IMR-90 (cell line): ENCODE measurements around the gene OR2F1. TPM values are rescaled to one million over a fixed set of nuclear protein-coding genes. Genes with fewer than 3 reads are reported as not detected.

Experiments
- ATAC-seq: fragments of 200-7000 bp; cut with Tn5 transposase; 2 replicates; pipeline ENCODE4 v1.9.1; 2020; ENCODE audit warnings: low read depth, mild to moderate bottlenecking, moderate library complexity
- BruUV-seq: library from RNA; stranded (reverse); fragments of 400-500 nt; replicated peaks from 2 replicates; lab custom pipeline; 2021; lab: Mats Ljungman, UMichigan
- CTCF ChIA-PET: fragments of 300-600 bp; formaldehyde crosslinking; extraction: SDS; loops from one replicate; lab custom pipeline; 2021; ENCODE audit warnings: antibody characterized with exemption; lab: Yijun Ruan, JAX
- POLR2A ChIA-PET: fragments of 300-600 bp; sonication (Branson Sonifier 250); formaldehyde crosslinking; loops from one replicate; lab custom pipeline; 2022; ENCODE audit warnings: antibody characterized with exemption; ENCODE audit not compliant: unreplicated experiment; lab: Charles Lee
- DNase-seq: peaks from one replicate; pipeline ENCODE4 v3.0.0; 2013
- H2AFZ ChIP-seq: replicated peaks from 2 replicates; pipeline ENCODE3; 2013; ENCODE audit warnings: low read length, mild to moderate bottlenecking; ENCODE audit not compliant: poor library complexity
- H2AK5ac ChIP-seq: 2 replicates; pipeline ENCODE4 v1.6.1; 2013; ENCODE audit warnings: low read depth, low read length, inconsistent platforms
- H2AK9ac ChIP-seq: replicated peaks from 2 replicates; pipeline ENCODE3; 2013; ENCODE audit warnings: mild to moderate bottlenecking, low read depth, low read length, moderate library complexity; ENCODE audit not compliant: poor library complexity
- H2BK120ac ChIP-seq: 2 replicates; pipeline ENCODE4 v1.6.1; 2013; ENCODE audit warnings: low read depth, low read length, inconsistent platforms
- H2BK15ac ChIP-seq: 3 replicates; pipeline ENCODE4 v1.6.1; 2013; ENCODE audit warnings: low read depth, low read length, inconsistent platforms
- H2BK20ac ChIP-seq: 2 replicates; pipeline ENCODE4 v1.6.1; 2013; ENCODE audit warnings: low read depth, mild to moderate bottlenecking, inconsistent platforms, low read length, moderate library complexity
- H2BK5ac ChIP-seq: 2 replicates; pipeline ENCODE4 v1.6.1; 2013; ENCODE audit warnings: mild to moderate bottlenecking, low read depth, low read length, inconsistent platforms; ENCODE audit not compliant: poor library complexity, severe bottlenecking
- H3K14ac ChIP-seq: replicated peaks from 2 replicates; pipeline ENCODE4 v1.6.1; 2013; ENCODE audit warnings: low read depth, low read length, inconsistent platforms
- H3K18ac ChIP-seq: 2 replicates; pipeline ENCODE4 v1.6.1; 2013; ENCODE audit warnings: low read depth, low read length, control low read depth
- H3K23ac ChIP-seq: 2 replicates; pipeline ENCODE4 v1.6.1; 2013; ENCODE audit warnings: low read depth, low read length, inconsistent platforms
- H3K27ac ChIP-seq: 2 replicates; pipeline ENCODE4 v1.5.1; 2013; ENCODE audit warnings: mild to moderate bottlenecking, control low read depth, low read length; ENCODE audit not compliant: insufficient read depth
- H3K27me3 ChIP-seq: 2 replicates; pipeline ENCODE4 v1.6.1; 2013; ENCODE audit warnings: low read length; ENCODE audit not compliant: control insufficient read depth, insufficient read depth
- H3K36me3 ChIP-seq: 2 replicates; pipeline ENCODE4 v1.6.1; 2013; ENCODE audit warnings: low read length, mixed read lengths; ENCODE audit not compliant: control insufficient read depth, insufficient read depth
- H3K4ac ChIP-seq: 2 replicates; pipeline ENCODE4 v1.6.1; 2013; ENCODE audit warnings: low read depth, low read length, inconsistent platforms
- H3K4me1 ChIP-seq: 2 replicates; pipeline ENCODE4 v1.6.1; 2013; ENCODE audit warnings: low read length, mixed read lengths; ENCODE audit not compliant: control insufficient read depth, insufficient read depth
- H3K4me2 ChIP-seq: 2 replicates; pipeline ENCODE4 v1.6.1; 2013; ENCODE audit warnings: low read depth, mild to moderate bottlenecking, control low read depth, low read length, moderate library complexity
- H3K4me3 ChIP-seq: 2 replicates; pipeline ENCODE4 v1.5.1; 2013; ENCODE audit warnings: low read depth, mild to moderate bottlenecking, control low read depth, low read length, moderate library complexity; ENCODE audit not compliant: insufficient read depth
- H3K56ac ChIP-seq: 2 replicates; pipeline ENCODE4 v1.6.1; 2013; ENCODE audit warnings: low read length, inconsistent platforms; ENCODE audit not compliant: insufficient read depth; ENCODE audit errors: extremely low read depth
- H3K79me1 ChIP-seq, 2 experiments: 2 replicates each; pipeline ENCODE4 v1.6.1; 2013; ENCODE audit warnings: low read length in 2 of 2, inconsistent platforms in 1 of 2, low read depth in 1 of 2
- H3K9ac ChIP-seq: 2 replicates; pipeline ENCODE4 v1.6.1; 2013; ENCODE audit warnings: low read depth, low read length, control low read depth
- H3K9me1 ChIP-seq: 2 replicates; pipeline ENCODE4 v1.6.1; 2013; ENCODE audit warnings: low read length, inconsistent platforms; ENCODE audit not compliant: insufficient read depth
- H3K9me3 ChIP-seq: 2 replicates; pipeline ENCODE4 v1.6.1; 2013; ENCODE audit warnings: low read length; ENCODE audit not compliant: control insufficient read depth, insufficient read depth
- H4K20me1 ChIP-seq: 2 replicates; pipeline ENCODE4 v1.6.1; 2013; ENCODE audit warnings: low read length, inconsistent platforms; ENCODE audit not compliant: insufficient read depth
- H4K5ac ChIP-seq: 2 replicates; pipeline ENCODE4 v1.6.1; 2013; ENCODE audit warnings: mild to moderate bottlenecking, low read depth, low read length, control low read depth
- H4K8ac ChIP-seq, 2 experiments: 2 replicates each; pipeline ENCODE4 v1.6.1; 2013; ENCODE audit warnings: low read depth in 2 of 2, low read length in 2 of 2, control low read depth in 1 of 2, inconsistent platforms in 1 of 2
- H4K91ac ChIP-seq: 2 replicates; pipeline ENCODE4 v1.6.1; 2013; ENCODE audit warnings: low read depth, low read length, inconsistent platforms; ENCODE audit not compliant: insufficient read depth
- BHLHE40 ChIP-seq: fragments of 150-350 bp; IDR thresholded peaks from 2 replicates; pipeline ENCODE4 v1.6.1; 2016; ENCODE audit warnings: mild to moderate bottlenecking, low read depth, low read length
- CEBPB ChIP-seq: IDR thresholded peaks from 2 replicates; pipeline ENCODE4 v1.6.1; 2012; ENCODE audit warnings: low read depth, low read length, improper control_type of control experiment
- CHD1 ChIP-seq: IDR thresholded peaks from 2 replicates; pipeline ENCODE4 v1.6.1; 2012; ENCODE audit warnings: low read depth, low read length, improper control_type of control experiment
- CTCF ChIP-seq: conservative IDR thresholded peaks from 2 replicates; pipeline ENCODE4 v1.5.1; 2012; ENCODE audit warnings: mild to moderate bottlenecking, low read depth, low read length, improper control_type of control experiment
- FOS ChIP-seq: fragments of 150-350 bp; IDR thresholded peaks from 2 replicates; pipeline ENCODE4 v1.6.1; 2016; ENCODE audit warnings: low read depth, low read length
- MAFK ChIP-seq: IDR thresholded peaks from 2 replicates; pipeline ENCODE4 v1.6.1; 2012; ENCODE audit warnings: low read depth, low read length, improper control_type of control experiment
- MAZ ChIP-seq: IDR thresholded peaks from 2 replicates; pipeline ENCODE4 v1.6.1; 2012; ENCODE audit warnings: low read depth, mild to moderate bottlenecking, low read length, improper control_type of control experiment, moderate library complexity, borderline replicate concordance
- MXI1 ChIP-seq: IDR thresholded peaks from 2 replicates; pipeline ENCODE4 v1.6.1; 2012; ENCODE audit warnings: low read depth, mild to moderate bottlenecking, low read length, moderate library complexity, borderline replicate concordance
- NFE2L2 ChIP-seq: fragments of 150-350 bp; IDR thresholded peaks from 2 replicates; pipeline ENCODE4 v1.6.1; 2016; ENCODE audit warnings: low read depth, mild to moderate bottlenecking, low read length
- POLR2A ChIP-seq: IDR thresholded peaks from 2 replicates; pipeline ENCODE4 v1.6.1; 2012; ENCODE audit warnings: mild to moderate bottlenecking, low read depth, low read length
- RAD21 ChIP-seq: IDR thresholded peaks from 2 replicates; pipeline ENCODE4 v1.6.1; 2012; ENCODE audit warnings: low read length, improper control_type of control experiment
- RCOR1 ChIP-seq: IDR thresholded peaks from 2 replicates; pipeline ENCODE4 v1.6.1; 2012; ENCODE audit warnings: mild to moderate bottlenecking, low read length, improper control_type of control experiment; ENCODE audit not compliant: insufficient replicate concordance
- RFX5 ChIP-seq: IDR thresholded peaks from 2 replicates; pipeline ENCODE4 v1.8.0; 2012; ENCODE audit warnings: low read depth, mild to moderate bottlenecking, low read length, moderate library complexity
- SMC3 ChIP-seq: fragments of 150-350 bp; IDR thresholded peaks from 2 replicates; pipeline ENCODE4 v1.6.1; 2016; ENCODE audit warnings: low read depth, mild to moderate bottlenecking, antibody characterized with exemption, low read length, moderate library complexity
- WGBS, 2 experiments: methylation state at CpG; one replicate each; pipeline versions ENCODE4 v1.1.5 to v1.1.7; 2013; ENCODE audit warnings: missing lambda C conversion rate in 2 of 2; ENCODE audit not compliant: insufficient read length in 1 of 2; ENCODE audit errors: extremely low coverage in 2 of 2; 5-methylcytosine and 5-hydroxymethylcytosine counted together
- dilution Hi-C: fragments of 300-500 bp; cut with HindIII; formaldehyde crosslinking; loops from one replicate; pipeline ENCODE4 v1.14.3; 2018; ENCODE audit warnings: low sequenced_read_pairs; ENCODE audit not compliant: unreplicated experiment
- in situ Hi-C: fragments of 300-500 bp; cut with MboI; formaldehyde crosslinking; loops from 3 replicates; pipeline ENCODE4 v1.14.3; 2019; ENCODE audit warnings: low sequenced_read_pairs, inconsistent platforms, mixed read lengths
- intact Hi-C: fragments of 100-400 bp; cut with micrococcal nuclease; formaldehyde crosslinking; loops from 2 replicates; pipeline ENCODE4 v1.10.0; 2022
- polyA plus RNA-seq, 3 experiments: library from polyadenylated mRNA; depleted of rRNA; stranded (reverse); fragments of >200 nt; gene quantifications; 2 replicates each; pipeline ENCODE4 v1.2.3, GENCODE V29; 2012; ENCODE audit warnings: low replicate concordance in 1 of 3
- total RNA-seq: library from RNA; depleted of rRNA; stranded (reverse); fragments of >200 nt; gene quantifications from 2 replicates; pipeline ENCODE4 v1.2.3, GENCODE V29; 2012
- TF ChIP-seq, protein P1 (sequence below): fragments of 150-350 bp; IDR thresholded peaks from 2 replicates; pipeline ENCODE4 v1.6.1; 2016; ENCODE audit warnings: low read depth, mild to moderate bottlenecking, low read length, moderate library complexity, borderline replicate concordance
- TF ChIP-seq, protein P2 (sequence below): fragments of 150-350 bp; IDR thresholded peaks from 2 replicates; pipeline ENCODE4 v1.6.1; 2017; ENCODE audit warnings: mild to moderate bottlenecking, antibody characterized with exemption, low read length, low read depth

The OR2F1 gene
- total and polyA plus RNA-seq, 2 of the 4 experiments (the other 2 are of a cell fraction), result not detected

- H2BK15ac ChIP-seq, result no peak overlapping the region
- no peak overlapping the region for H4K8ac ChIP-seq
- in situ Hi-C loops, result no loop called here
- no peak overlapping the region for H3K56ac ChIP-seq
- TF ChIP-seq MXI1 (no peak), POLR2A (no peak), CEBPB (no peak), NFE2L2 (no peak), FOS (no peak), SMC3 (no peak), RAD21 (no peak), RCOR1 (no peak), CHD1 (no peak), MAFK (no peak), MAZ (no peak), RFX5 (no peak), BHLHE40 (no peak), CTCF (no peak)
- TF ChIP-seq, protein P1, sequence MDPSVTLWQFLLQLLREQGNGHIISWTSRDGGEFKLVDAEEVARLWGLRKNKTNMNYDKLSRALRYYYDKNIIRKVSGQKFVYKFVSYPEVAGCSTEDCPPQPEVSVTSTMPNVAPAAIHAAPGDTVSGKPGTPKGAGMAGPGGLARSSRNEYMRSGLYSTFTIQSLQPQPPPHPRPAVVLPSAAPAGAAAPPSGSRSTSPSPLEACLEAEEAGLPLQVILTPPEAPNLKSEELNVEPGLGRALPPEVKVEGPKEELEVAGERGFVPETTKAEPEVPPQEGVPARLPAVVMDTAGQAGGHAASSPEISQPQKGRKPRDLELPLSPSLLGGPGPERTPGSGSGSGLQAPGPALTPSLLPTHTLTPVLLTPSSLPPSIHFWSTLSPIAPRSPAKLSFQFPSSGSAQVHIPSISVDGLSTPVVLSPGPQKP, result no peak
- TF ChIP-seq, protein P2, sequence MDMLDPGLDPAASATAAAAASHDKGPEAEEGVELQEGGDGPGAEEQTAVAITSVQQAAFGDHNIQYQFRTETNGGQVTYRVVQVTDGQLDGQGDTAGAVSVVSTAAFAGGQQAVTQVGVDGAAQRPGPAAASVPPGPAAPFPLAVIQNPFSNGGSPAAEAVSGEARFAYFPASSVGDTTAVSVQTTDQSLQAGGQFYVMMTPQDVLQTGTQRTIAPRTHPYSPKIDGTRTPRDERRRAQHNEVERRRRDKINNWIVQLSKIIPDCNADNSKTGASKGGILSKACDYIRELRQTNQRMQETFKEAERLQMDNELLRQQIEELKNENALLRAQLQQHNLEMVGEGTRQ, result no peak
- no peaks in the 10 kb centered on the region for H3K9me1 ChIP-seq
- H3K36me3 ChIP-seq, result no peaks in the 10 kb centered on the region
- ChIA-PET POLR2A (no interaction called here), CTCF (no interaction called here)
- ATAC-seq (no peak), DNase-seq (no peak)
- no peak overlapping the region for H4K91ac ChIP-seq
- H2AFZ ChIP-seq, result no peak overlapping the region
- no peak overlapping the region for H2AK5ac ChIP-seq
- intact Hi-C loops, result no loop called here
- no peak overlapping the region for H3K4me3 ChIP-seq
- no TSS peak for BruUV-seq
- H3K9me3 ChIP-seq, result no peaks in the 10 kb centered on the region
- H2BK20ac ChIP-seq, result no peak overlapping the region
- H3K27ac ChIP-seq, result no peak overlapping the region
- H4K5ac ChIP-seq, result no peak overlapping the region
- H3K4me1 ChIP-seq, result no peaks in the 10 kb centered on the region
- no CpG with 5 or more reads among the region's 4 CpGs for WGBS, 2 experiments
- H3K79me1 ChIP-seq, result no peaks in the 10 kb centered on the region
- H2AK9ac ChIP-seq, result no peak overlapping the region
- H3K4me2 ChIP-seq, result no peak overlapping the region
- no peaks in the 10 kb centered on the region for H4K20me1 ChIP-seq
- H3K27me3 ChIP-seq, result no peaks in the 10 kb centered on the region
- no peak overlapping the region for H2BK5ac ChIP-seq
- dilution Hi-C loops, result no loop called here
- H2BK120ac ChIP-seq, result no peak overlapping the region
- H3K4ac ChIP-seq, result no peak overlapping the region
- no peak overlapping the region for H3K18ac ChIP-seq
- H3K9ac ChIP-seq, result no peak overlapping the region
- no peak overlapping the region for H3K14ac ChIP-seq
- H3K23ac ChIP-seq, result no peak overlapping the region
These were observed 19.3 kb downstream of the OR2F1 start for GRCh38 chr7:143973870-143974416.
